CD1c-positive myeloid dendritic cell (primary cell): ENCODE results near the gene MAEA.

Experiments used
- DNase-seq: peaks from one replicate; pipeline ENCODE4 v3.0.0-alpha.2; 2016; ENCODE audit errors: extremely low spot score

The MAEA gene

DNA sequence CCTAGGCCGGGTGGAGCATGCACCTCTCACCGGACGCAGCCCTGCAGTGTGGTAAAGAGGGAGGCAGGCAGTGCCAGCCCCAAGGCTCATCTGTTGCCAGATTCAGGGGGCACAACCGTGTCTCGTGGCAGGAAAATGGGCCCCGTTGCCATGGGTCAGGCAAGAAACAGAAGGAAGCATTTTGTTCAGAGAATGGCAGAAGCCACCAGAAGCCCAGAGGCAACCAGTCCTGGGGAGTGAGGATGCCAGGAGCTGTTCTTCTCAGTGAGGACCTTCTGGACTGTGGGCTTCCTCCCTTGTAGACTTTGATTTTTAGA, 44.8 kb downstream of the MAEA start:
- DNase-seq, result no peak

- peak; percentile 39 for DNase-seq
Measured at GRCh38 chr4:1335193-1335883, 45.6 kb downstream of the MAEA start.

DNA sequence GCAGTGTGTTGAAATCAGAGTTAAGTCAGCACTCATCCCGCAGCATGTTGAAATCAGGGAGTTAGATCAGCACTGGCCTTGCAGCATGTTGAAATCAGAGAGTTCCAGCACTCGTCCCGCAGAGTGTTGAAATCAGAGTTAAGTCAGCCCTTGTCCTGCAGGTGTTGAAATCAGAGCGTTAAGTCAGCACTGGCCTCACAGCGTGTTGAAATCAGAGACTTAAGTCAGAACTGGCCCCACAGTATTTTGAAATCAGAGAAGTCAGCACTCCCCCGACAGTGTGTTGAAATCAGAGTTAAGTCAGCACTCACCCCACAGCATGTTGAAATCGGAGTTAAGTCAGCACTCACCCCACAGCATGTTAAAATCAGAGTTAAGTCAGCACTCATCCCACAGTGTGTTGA, 46.4 kb downstream of the MAEA start:
- peak; percentile 86 for DNase-seq

DNA sequence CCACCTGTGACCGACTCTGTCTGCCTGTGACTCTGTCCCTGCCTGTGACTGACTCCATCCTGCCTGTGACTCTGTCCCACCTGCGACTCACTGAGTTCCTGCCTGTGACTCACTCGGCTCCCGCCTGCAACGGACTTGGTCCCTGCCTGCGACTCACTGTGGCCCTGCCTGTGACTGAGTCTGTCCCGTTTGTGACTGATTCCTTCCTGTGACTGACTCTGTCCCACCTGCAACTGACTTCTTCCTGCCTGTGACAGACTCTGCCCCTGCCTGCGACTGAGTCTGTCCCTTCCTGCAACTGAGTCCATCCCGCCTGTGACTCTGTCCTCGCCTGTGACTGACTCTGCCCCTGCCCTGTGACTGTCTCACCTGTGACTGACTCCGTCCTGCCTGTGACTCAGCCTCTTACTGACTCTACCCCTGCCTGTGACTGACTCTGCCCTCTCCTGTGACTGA, 47.7 kb downstream of the MAEA start:
- no peak for DNase-seq

DNA sequence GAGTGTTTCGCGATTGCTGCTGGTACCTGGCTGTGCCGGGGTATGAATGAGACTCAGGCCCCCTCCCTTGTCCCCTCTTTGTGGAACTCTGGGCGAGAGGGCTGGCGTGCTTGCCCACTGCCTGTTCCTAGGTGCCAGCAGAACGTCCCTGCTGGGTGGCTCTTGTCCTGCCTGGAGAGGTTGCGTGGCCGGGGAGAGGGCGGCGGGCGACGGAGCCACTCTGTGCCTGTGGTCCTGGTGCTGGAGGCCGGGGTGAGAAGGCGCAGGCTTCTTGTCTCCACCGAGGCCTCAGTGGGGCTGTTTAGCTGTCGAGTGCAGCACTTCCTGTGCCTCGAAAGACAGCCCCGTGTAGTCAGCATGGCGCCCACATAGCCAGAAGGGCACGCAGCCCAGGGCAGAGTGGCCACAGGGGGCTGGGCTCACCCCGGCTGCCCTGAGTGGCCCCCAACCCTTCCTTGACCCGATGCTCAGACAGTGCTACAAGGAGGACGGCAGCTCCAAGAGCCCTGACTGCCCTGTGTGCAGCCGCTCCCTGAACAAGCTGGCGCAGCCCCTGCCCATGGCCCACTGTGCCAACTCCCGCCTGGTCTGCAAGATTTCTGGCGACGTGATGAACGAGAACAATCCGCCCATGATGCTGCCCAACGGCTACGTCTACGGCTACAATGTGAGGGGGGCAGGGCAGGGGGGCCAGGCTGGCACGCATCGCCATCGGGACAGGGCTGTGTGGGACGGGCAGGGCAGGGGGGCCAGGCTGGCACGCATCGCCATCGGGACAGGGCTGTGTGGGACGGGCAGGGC, 48.5 kb downstream of the MAEA start:
- DNase-seq, result no peak

GRCh38 chr4:1338752-1339414, 49.2 kb downstream of the MAEA start:
- DNase-seq, result no peak

- DNase-seq, result no peak
Measured at GRCh38 chr4:1339489-1339888, 49.8 kb downstream of the MAEA start.

DNA sequence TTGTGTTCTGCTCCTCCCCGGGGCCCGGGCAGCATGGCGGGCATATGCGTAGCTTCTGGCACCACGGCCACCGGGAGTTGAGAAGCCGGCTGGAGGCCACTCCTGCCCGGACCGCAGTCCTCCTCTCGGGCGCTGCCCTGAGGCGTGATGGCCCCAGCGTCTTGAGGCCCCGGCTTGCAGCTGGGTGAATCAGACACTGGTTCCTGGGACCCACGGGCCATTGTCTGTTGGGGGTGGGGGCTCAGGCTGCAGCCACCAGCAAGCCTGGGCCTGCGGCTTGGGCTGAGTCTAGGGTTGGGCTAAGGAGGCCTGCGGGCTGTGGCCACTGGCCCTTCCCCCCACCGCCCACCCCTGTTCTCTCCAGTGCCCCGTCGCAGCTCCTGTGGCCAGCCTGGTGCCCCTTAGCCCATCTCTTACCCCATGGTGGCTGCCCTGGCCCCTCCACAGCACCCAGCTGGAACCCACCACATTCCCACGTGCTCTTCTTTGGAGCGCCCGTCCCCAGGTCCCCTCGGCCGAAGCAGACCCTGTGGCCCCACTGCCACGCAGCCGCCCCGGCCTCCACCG, 50.6 kb downstream of the MAEA start:
- DNase-seq, result no peak

DNA sequence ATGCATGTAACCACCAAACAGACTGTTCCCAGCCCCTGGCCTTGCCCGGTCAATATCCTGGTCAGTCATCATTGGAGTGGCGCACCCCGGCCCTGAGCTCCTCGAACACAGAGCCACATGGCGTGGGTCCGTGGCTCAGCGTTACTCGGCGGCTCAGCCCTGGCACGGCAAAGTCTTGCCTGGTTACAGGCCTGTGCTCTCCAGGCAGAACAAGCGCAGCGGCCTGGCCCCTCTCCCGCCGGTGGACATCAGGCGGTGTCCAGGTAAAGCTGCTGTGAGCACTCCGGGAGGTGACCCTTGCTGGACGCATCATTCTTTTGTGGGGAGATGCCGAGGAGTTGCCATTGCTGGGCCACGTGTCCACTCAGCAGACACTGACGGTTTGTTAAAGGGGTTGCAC, 51.2 kb downstream of the MAEA start:
- DNase-seq, result no peak

GRCh38 chr4:1342003-1342402, 52.3 kb downstream of the MAEA start:
- no peak for DNase-seq

- DNase-seq, result no peak
Measured at GRCh38 chr4:1344696-1345095, 55.0 kb downstream of the MAEA start.

GRCh38 chr4:1345903-1346780, 56.5 kb downstream of the MAEA start:
- peak; percentile 28 for DNase-seq

GRCh38 chr4:1346781-1347409, 57.2 kb downstream of the MAEA start, which contains the start of gene UVSSA:
Gene UVSSA, plus strand, starts transcription at chr4:1347208. Its CDS starts 884 bp downstream, at chr4:1348092.
- DNase-seq, result peak; percentile 99

GRCh38 chr4:1347410-1347864, 57.7 kb downstream of the MAEA start:
- peak; percentile 70 for DNase-seq

DNA sequence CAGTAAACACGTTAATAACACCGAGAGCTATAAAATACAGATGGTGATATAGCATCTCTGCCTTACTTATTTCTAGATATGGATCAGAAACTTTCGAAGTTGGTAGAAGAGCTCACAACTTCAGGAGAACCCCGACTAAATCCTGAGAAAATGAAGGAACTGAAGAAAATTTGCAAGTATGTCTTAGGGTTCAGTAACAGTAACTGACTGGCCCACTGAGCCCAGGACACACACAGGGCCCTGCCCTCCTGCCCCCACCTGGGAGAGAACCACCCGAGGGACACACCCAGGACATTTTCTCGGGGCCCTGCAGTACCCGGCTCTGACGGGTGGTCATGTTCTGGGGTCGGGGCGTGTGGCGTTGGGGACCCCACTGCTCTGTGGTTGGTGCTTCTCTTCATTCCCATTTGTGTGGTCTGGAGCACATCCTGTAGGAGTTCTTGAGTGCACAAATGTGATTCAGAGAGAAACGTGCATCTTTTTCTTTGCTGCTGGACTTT, 58.4 kb downstream of the MAEA start:
- no peak for DNase-seq

GRCh38 chr4:1348746-1349145, 59.1 kb downstream of the MAEA start:
- DNase-seq, result no peak

- peak; percentile 38 for DNase-seq
Measured at GRCh38 chr4:1349359-1350168, 59.9 kb downstream of the MAEA start.

DNA sequence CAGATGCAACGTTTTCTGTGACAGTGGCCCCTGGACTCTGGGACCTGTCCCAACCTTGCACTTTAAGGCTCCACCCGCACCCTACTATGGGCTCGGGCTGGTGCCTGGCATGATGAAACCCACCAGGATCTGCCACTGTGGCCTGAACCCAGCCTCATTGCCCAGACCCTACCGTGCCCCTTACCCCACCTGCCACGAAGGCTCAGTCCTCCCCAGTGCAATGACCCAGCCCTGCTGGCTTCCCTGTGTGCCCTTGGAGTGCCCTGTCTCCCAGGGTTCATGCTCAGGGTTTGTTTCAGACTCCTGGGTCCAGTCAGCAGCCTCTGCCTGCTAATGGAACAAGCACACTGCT, 60.5 kb downstream of the MAEA start:
- no peak for DNase-seq

DNA sequence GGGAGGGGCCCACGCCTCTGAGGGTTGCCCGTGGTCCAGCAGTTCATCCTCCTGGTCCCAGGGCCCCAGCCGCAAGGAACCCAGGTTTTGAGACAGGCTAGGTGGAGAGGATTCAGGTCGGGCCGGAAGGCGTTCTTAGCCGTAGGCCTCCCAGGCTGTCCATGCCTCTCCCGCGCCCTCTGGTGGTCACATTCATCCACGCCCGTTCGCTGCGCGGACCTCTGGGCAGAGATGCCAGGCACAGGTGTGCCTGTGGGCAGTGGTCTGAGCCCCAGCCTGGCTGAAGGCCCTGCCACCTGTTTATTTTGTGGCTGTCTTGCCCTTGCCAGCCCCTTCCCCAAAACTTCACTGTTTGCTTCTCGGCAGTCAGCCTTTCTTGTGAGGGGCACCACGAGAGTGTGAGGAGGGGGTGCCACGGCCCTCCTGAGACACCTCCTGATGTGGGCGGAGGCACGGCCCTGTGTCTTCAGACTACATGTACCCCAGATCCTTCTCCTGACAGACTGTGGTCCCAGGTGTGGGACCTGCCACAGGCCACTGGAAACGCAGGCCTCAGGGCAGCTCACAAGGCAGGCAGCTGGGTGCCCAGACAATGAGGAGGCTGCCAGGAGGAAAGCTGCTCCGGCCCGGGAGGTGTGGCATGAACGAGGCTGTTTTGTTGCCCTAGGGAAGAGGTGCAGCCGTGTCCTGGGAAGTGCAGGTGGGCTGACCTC, 62.3 kb downstream of the MAEA start:
- peak; percentile 84 for DNase-seq
